OCI-LY3 (cell line): Measurements from ENCODE around the gene MED22.

Experiments used
- H2AFZ ChIP-seq: fragments of 200-600, 300-600 bp; shearing (Covaris generic); 2 replicates; pipeline ENCODE4 v1.6.0; 2014; ENCODE audit warnings: antibody characterized with exemption, low read depth, low read length
- H3K27ac ChIP-seq: fragments of 200-600, 300-600 bp; sonication (generic); 2 replicates; pipeline ENCODE4 v1.5.1; 2014; ENCODE audit warnings: mild to moderate bottlenecking, low read length, moderate library complexity, mixed read lengths
- H3K27me3 ChIP-seq: fragments of 200-600, 300-600 bp; sonication (generic); 2 replicates; pipeline ENCODE4 v1.6.1; 2014; ENCODE audit warnings: low read depth, low read length, mixed read lengths
- H3K36me3 ChIP-seq: fragments of 200-600, 300-600 bp; sonication (generic); replicated peaks from 2 replicates; pipeline ENCODE3; 2014; ENCODE audit warnings: low read depth, low read length, mixed read lengths
- H3K4me1 ChIP-seq: fragments of 300-600, 200-600 bp; sonication (generic); 2 replicates; pipeline ENCODE4 v1.6.1; 2014; ENCODE audit warnings: low read length, mixed read lengths
- H3K4me2 ChIP-seq: fragments of 200-600, 300-600 bp; sonication (generic); 2 replicates; pipeline ENCODE4 v1.6.1; 2014; ENCODE audit warnings: low read length, mixed read lengths
- H3K4me3 ChIP-seq: fragments of 300-600, 200-600 bp; sonication (generic); 2 replicates; pipeline ENCODE4 v1.5.1; 2014; ENCODE audit warnings: antibody characterized with exemption, mild to moderate bottlenecking, low read length, moderate library complexity
- H3K79me2 ChIP-seq: fragments of 300-600, 200-600 bp; shearing (Covaris generic); 2 replicates; pipeline ENCODE4 v1.6.1; 2014; ENCODE audit warnings: mild to moderate bottlenecking, low read length, mixed read lengths
- H3K9ac ChIP-seq: fragments of 300-600, 200-600 bp; shearing (Covaris generic); 2 replicates; pipeline ENCODE4 v1.6.0; 2014; ENCODE audit warnings: mild to moderate bottlenecking, low read length, moderate library complexity
- H3K9me3 ChIP-seq: fragments of 200-600, 300-600 bp; shearing (Covaris generic); 2 replicates; pipeline ENCODE4 v1.6.1; 2014; ENCODE audit warnings: low read length, mixed read lengths; ENCODE audit not compliant: insufficient read depth
- H4K20me1 ChIP-seq: fragments of 200-600, 300-600 bp; sonication (generic); 2 replicates; pipeline ENCODE4 v1.6.1; 2016; ENCODE audit warnings: low read length, mixed read lengths; ENCODE audit not compliant: insufficient read depth
- EZH2phosphoT487 ChIP-seq: fragments of 200-600 bp; shearing (Covaris generic); IDR thresholded peaks from 2 replicates; pipeline ENCODE4 v1.6.1; 2018; ENCODE audit warnings: antibody characterized with exemption, mixed run types, low read depth
- TF ChIP-seq, protein P1 (sequence below): fragments of 200-600, 300-600 bp; sonication (generic); IDR thresholded peaks from 2 replicates; pipeline ENCODE4 v1.5.1; 2014; ENCODE audit warnings: antibody characterized with exemption, low read length, low read depth

The MED22 gene

DNA sequence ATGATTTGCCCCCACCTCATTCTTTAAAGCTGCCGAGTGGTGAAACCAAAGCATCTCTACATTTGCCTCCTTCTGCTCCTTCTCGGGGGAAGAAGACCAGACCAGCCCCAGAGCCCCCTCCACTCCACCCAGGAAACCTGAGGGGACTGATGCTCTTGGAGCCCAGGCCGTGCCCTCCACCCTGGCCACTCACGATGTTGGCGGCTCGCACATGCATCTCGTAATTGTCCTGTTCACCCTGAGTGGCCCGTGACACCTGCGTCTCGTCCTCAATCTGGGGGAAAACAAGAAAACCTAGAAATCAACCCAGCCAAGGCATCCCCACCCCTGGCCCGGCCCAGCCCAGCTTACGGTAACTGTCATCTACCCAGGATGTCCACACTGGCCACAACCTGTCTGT is 3.0 kb downstream of the MED22 start:
- no peaks in the 10 kb centered on the region for H3K27me3 ChIP-seq
- H3K4me2 ChIP-seq = no peak overlapping the region
- H3K36me3 ChIP-seq = peaks cover 74% of the 10 kb centered on the region
- no peak overlapping the region for H2AFZ ChIP-seq
- peaks cover 46% of the 10 kb centered on the region for H3K79me2 ChIP-seq
- H3K9me3 ChIP-seq = no peaks in the 10 kb centered on the region
- H4K20me1 ChIP-seq = peaks cover 21% of the 10 kb centered on the region
- no peak overlapping the region for H3K4me3 ChIP-seq
- no peak overlapping the region for H3K9ac ChIP-seq
- no peak overlapping the region for H3K27ac ChIP-seq
- TF ChIP-seq, protein P1, sequence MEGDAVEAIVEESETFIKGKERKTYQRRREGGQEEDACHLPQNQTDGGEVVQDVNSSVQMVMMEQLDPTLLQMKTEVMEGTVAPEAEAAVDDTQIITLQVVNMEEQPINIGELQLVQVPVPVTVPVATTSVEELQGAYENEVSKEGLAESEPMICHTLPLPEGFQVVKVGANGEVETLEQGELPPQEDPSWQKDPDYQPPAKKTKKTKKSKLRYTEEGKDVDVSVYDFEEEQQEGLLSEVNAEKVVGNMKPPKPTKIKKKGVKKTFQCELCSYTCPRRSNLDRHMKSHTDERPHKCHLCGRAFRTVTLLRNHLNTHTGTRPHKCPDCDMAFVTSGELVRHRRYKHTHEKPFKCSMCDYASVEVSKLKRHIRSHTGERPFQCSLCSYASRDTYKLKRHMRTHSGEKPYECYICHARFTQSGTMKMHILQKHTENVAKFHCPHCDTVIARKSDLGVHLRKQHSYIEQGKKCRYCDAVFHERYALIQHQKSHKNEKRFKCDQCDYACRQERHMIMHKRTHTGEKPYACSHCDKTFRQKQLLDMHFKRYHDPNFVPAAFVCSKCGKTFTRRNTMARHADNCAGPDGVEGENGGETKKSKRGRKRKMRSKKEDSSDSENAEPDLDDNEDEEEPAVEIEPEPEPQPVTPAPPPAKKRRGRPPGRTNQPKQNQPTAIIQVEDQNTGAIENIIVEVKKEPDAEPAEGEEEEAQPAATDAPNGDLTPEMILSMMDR = no peak
- no peak for TF ChIP-seq EZH2phosphoT487
- H3K4me1 ChIP-seq = peaks cover 20% of the 10 kb centered on the region

- H3K9me3 ChIP-seq = no peaks in the 10 kb centered on the region
- H3K27me3 ChIP-seq = no peaks in the 10 kb centered on the region
- peaks cover 12% of the 10 kb centered on the region for H4K20me1 ChIP-seq
- H3K9ac ChIP-seq = no peak overlapping the region
- peaks cover 68% of the 10 kb centered on the region for H3K36me3 ChIP-seq
- TF ChIP-seq, protein P1 = no peak
- no peak for TF ChIP-seq EZH2phosphoT487
- H3K4me3 ChIP-seq = no peak overlapping the region
- H3K79me2 ChIP-seq = peaks cover 37% of the 10 kb centered on the region
- H3K4me1 ChIP-seq = peaks cover 11% of the 10 kb centered on the region
- no peak overlapping the region for H3K4me2 ChIP-seq
- H3K27ac ChIP-seq = no peak overlapping the region
- no peak overlapping the region for H2AFZ ChIP-seq
These were observed 3.9 kb downstream of the MED22 start for GRCh38 chr9:133344071-133344470.

GRCh38 chr9:133342570-133342969 is 5.4 kb downstream of the MED22 start:
- no peak overlapping the region for H3K4me3 ChIP-seq
- no peaks in the 10 kb centered on the region for H3K27me3 ChIP-seq
- H3K4me2 ChIP-seq = no peak overlapping the region
- no peaks in the 10 kb centered on the region for H3K9me3 ChIP-seq
- peaks cover 6% of the 10 kb centered on the region for H4K20me1 ChIP-seq
- no peak for TF ChIP-seq EZH2phosphoT487
- TF ChIP-seq, protein P1 = peak; percentile 26; the same call in 1 of the 2 replicates
- peaks cover 24% of the 10 kb centered on the region for H3K79me2 ChIP-seq
- H3K27ac ChIP-seq = no peak overlapping the region
- no peak overlapping the region for H2AFZ ChIP-seq
- no peak overlapping the region for H3K9ac ChIP-seq
- H3K36me3 ChIP-seq = peaks cover 58% of the 10 kb centered on the region
- H3K4me1 ChIP-seq = peaks cover 9% of the 10 kb centered on the region

DNA sequence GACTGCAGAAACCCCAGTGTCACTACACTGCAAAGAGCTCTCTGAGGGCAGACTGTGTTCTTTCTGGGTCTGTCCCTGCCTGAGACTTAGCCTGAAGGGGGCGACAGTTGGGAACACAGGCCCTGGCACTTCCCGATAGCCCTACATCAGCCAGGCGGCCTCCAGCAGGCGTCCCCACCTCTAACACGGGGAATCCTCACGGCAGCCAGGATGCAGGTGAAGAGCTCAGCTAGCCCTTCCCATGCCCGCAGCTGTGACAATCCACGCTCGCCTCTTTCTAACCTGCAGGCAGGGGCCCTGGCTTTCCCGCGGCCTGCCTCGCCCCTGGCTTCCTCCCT is 5.9 kb downstream of the MED22 start:
- H3K9ac ChIP-seq = no peak overlapping the region

More for the DNA sequence above, 5.9 kb downstream of the MED22 start:
- Histone ChIP-seq H3K27me3 (no peaks in the 10 kb centered on the region), H3K4me2 (no peak overlapping the region), H3K79me2 (peaks cover 19% of the 10 kb centered on the region), H3K9me3 (no peaks in the 10 kb centered on the region), H2AFZ (no peak overlapping the region), H3K27ac (no peak overlapping the region), H3K4me1 (peaks cover 9% of the 10 kb centered on the region), H4K20me1 (peaks cover 6% of the 10 kb centered on the region), H3K4me3 (no peak overlapping the region), H3K36me3 (peaks cover 58% of the 10 kb centered on the region)
- no peak for TF ChIP-seq EZH2phosphoT487
- TF ChIP-seq, protein P1 = no peak
